Effector memory CD8-positive, alpha-beta T cell (primary cell): ENCODE results near the gene IL31RA.
A peak's percentile ranks its signal among the peaks of the same experiment; 100 is the strongest.
"Not testable (repeated sequence)": the region's sequence is repeated elsewhere in the genome, so short reads cannot be mapped to it uniquely, and the experiment has no call there.

ENCODE experiments used
- ATAC-seq: fragments of 150-1000 bp; cut with Tn5 transposase; replicated peaks from 2 replicates; pipeline ENCODE4 v1.10.0; 2021; ENCODE audit warnings: mild to moderate bottlenecking, moderate library complexity
- DNase-seq, 3 experiments: peaks; one replicate each; pipeline ENCODE4 v3.0.0; 2021
- H3K27ac Mint-ChIP-seq, 2 donors: one replicate each; pipeline ENCODE4 v1.8.0; 2022; ENCODE audit warnings: mild to moderate bottlenecking in 2 of 2, mixed read lengths in 2 of 2, moderate library complexity in 2 of 2
- H3K27me3 Mint-ChIP-seq, 2 donors: one replicate each; pipeline ENCODE4 v1.8.0; 2022; ENCODE audit warnings: mixed read lengths in 2 of 2
- H3K36me3 Mint-ChIP-seq: one replicate; pipeline ENCODE4 v1.8.0; 2022; ENCODE audit warnings: mild to moderate bottlenecking, moderate library complexity, mixed read lengths; ENCODE audit not compliant: insufficient read depth
- H3K4me1 Mint-ChIP-seq, 2 donors: one replicate each; pipeline ENCODE4 v1.8.0; 2022; ENCODE audit warnings: low read depth in 2 of 2, mixed read lengths in 2 of 2
- H3K4me3 Mint-ChIP-seq, 2 donors: one replicate each; pipeline ENCODE4 v1.8.0; 2022; ENCODE audit warnings: mild to moderate bottlenecking in 2 of 2, mixed read lengths in 2 of 2, moderate library complexity in 2 of 2
- H3K9me3 Mint-ChIP-seq, 2 donors: one replicate each; pipeline ENCODE4 v1.8.0; 2022; ENCODE audit warnings: mixed read lengths in 2 of 2
- total RNA-seq, 9 experiments: gene quantifications; one replicate each; lab custom pipeline; 2026; lab: John Stamatoyannopoulos, UW

IL31RA gene
- total RNA-seq, result 0 to 0.54 (median 0) reads per million in 9 experiments

DNA sequence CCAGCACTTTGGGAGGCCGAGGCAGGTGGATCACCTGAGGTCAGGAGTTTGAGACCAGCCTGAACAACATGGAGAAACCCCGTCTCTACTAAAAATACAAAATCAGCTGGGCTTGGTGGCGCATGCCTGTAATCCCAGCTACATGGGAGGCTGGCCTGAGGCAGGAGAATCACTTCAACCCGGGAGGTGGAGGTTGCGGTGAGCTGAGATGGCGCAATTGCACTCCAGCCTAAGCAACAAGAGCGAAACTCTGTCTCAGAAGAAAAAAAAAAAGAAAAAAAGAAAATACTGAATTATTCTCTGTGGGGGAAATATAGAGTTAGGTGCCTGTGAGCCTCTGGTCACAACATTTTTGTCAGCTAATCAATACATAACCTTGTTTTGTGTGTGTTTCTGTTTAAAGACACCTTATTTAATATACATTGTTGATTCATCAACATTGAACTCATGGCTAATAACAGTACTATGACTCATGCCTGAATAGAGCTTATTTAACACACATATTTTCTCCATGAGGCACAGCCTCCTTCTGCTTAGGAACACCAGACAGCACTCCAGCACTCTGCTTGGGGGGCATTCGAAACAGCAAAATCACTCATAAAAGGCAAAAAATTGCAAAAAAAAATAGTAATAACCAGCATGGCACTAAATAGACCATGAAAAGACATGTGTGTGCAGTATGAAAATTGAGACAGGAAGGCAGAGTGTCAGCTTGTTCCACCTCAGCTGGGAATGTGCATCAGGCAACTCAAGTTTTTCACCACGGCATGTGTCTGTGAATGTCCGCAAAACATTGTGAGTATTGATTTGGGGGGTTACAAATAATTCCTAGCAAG lies at the start of gene IL31RA:
Gene IL31RA, plus strand, starts transcription at position 519 of the 836 bp plus-strand sequence. Its CDS starts 214 bp downstream, at position 733.
- no peak within 1 kb of the TSS for H3K27ac Mint-ChIP-seq
- H3K4me3 Mint-ChIP-seq, result no peak within 1 kb of the TSS
- DNase-seq, result no peak
- peaks cover 29 to 39% of the 10 kb centered on the region in 2 donors for H3K27me3 Mint-ChIP-seq
- peaks cover 0 to 9% of the 10 kb centered on the region in 2 donors for H3K4me1 Mint-ChIP-seq
- peaks cover 0 to 2% of the 10 kb centered on the region in 2 donors for H3K9me3 Mint-ChIP-seq
- H3K36me3 Mint-ChIP-seq, result no peaks in the 10 kb centered on the region
- ATAC-seq, result no peak

- H3K4me3 Mint-ChIP-seq, ATAC-seq, H3K9me3 Mint-ChIP-seq, H3K4me1 Mint-ChIP-seq, DNase-seq, H3K27ac Mint-ChIP-seq, H3K36me3 Mint-ChIP-seq: not testable (repeated sequence)
- peaks cover 33 to 37% of the 10 kb centered on the region in 2 donors for H3K27me3 Mint-ChIP-seq
Observed at GRCh38 chr5:55808814-55809213, 42.3 kb upstream of the IL31RA start.

DNA sequence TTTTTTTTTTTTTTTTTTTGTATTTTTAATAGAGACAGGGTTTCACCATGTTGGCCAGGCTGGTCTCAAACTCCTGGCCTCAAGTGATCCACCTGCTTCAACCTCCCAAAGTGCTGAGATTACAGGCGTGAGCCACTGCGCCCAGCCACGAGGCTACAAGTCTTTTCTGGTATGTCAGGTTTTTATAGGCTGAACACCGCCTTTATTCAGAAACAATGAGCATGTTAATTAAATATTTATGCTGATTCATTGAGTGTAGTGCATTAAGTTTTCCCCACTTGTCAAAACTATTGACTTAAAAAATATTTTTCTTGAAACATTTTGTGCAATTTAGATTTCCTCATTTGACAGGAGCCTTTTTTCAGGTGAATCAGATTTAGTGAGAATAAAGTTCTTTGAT lies 35.2 kb upstream of the IL31RA start:
- DNase-seq, H3K36me3 Mint-ChIP-seq, ATAC-seq, H3K27ac Mint-ChIP-seq, H3K4me3 Mint-ChIP-seq, H3K9me3 Mint-ChIP-seq, H3K4me1 Mint-ChIP-seq: not testable (repeated sequence)
- H3K27me3 Mint-ChIP-seq, result peaks cover 23 to 43% of the 10 kb centered on the region in 2 donors

- Mint-ChIP-seq H3K9me3 (no peaks in the 10 kb centered on the region), H3K36me3 (peaks cover 4% of the 10 kb centered on the region), H3K4me1 (no peaks in the 10 kb centered on the region), H3K4me3 (no peak overlapping the region), H3K27me3 (peaks cover 27 to 47% of the 10 kb centered on the region in 2 donors), H3K27ac (no peak overlapping the region)
- DNase-seq, result no peak
- ATAC-seq, result no peak
Observed at GRCh38 chr5:55816342-55816741, 34.8 kb upstream of the IL31RA start.

- ATAC-seq, result no peak
- H3K27me3 Mint-ChIP-seq, result peaks cover 34 to 54% of the 10 kb centered on the region in 2 donors
- H3K4me1 Mint-ChIP-seq, result peaks cover 0 to under 1% of the 10 kb centered on the region in 2 donors
- DNase-seq, result no peak
- H3K4me3 Mint-ChIP-seq, result no peak overlapping the region
- no peak overlapping the region for H3K27ac Mint-ChIP-seq
- H3K9me3 Mint-ChIP-seq, result no peaks in the 10 kb centered on the region
- peaks cover 5% of the 10 kb centered on the region for H3K36me3 Mint-ChIP-seq
Observed at GRCh38 chr5:55817030-55817429, 34.1 kb upstream of the IL31RA start.

GRCh38 chr5:55820488-55820887 lies 30.7 kb upstream of the IL31RA start:
- Mint-ChIP-seq H3K27ac (no peak overlapping the region), H3K36me3 (peaks cover 5% of the 10 kb centered on the region), H3K9me3 (no peaks in the 10 kb centered on the region), H3K4me1 (peaks cover 0 to 3% of the 10 kb centered on the region in 2 donors), H3K4me3 (no peak overlapping the region), H3K27me3 (peaks cover 67 to 68% of the 10 kb centered on the region in 2 donors)
- ATAC-seq (no peak), DNase-seq (no peak)

DNA sequence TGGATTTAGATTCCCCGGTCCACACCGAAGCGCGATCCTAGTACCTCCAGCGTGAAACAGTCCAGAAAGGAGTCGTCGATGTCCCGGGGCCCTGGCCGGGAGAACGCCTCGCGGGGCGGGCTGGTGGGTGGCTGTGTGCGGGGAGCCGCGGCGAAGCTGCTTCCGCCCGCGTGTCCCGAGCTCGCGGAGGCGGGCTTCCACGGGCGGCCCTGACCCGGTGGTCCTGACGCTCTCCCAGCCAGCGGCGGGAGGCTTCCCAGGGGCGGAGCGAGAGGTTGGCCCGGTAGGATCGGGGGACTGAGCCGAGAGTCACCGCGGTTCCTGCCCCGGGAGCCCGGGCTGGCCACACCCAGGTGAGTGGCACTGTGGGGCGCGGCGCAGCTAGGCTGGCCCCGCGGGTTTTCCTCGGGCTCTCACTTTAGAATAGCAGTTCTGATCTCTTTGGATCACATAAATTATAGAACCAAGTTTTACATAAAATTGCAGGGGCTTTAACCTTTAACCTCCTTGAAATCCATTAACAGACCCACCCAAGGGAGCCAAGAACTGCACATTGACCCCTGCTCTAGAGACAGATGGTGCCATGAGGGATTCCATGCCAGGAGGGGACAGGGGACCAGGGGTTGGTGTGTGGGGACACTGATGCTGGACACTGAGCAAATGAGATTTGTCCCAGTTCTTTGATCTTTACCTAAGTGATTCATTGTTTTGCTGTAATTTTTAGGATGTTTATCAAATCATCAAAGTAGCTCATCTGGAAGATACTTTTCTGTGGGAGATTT lies 29.2 kb upstream of the IL31RA start:
- Mint-ChIP-seq H3K4me1 (peaks cover 0 to 3% of the 10 kb centered on the region in 2 donors), H3K27me3 (peaks cover 72 to 73% of the 10 kb centered on the region in 2 donors), H3K36me3 (peaks cover 5% of the 10 kb centered on the region), H3K27ac (no peak overlapping the region), H3K9me3 (no peaks in the 10 kb centered on the region), H3K4me3 (peak overlapping the region in 1 of 2 donors; percentile 38)
- DNase-seq (no peak), ATAC-seq (peak; percentile 54)

- DNase-seq (no peak), ATAC-seq (no peak)
- Mint-ChIP-seq H3K27me3 (peaks cover 73 to 84% of the 10 kb centered on the region in 2 donors), H3K27ac (no peak overlapping the region), H3K9me3 (no peaks in the 10 kb centered on the region), H3K4me1 (peaks cover 0 to 3% of the 10 kb centered on the region in 2 donors), H3K4me3 (no peak overlapping the region), H3K36me3 (peaks cover 5% of the 10 kb centered on the region)
Observed at GRCh38 chr5:55823151-55823796, 27.9 kb upstream of the IL31RA start.

- Mint-ChIP-seq H3K36me3 (no peaks in the 10 kb centered on the region), H3K9me3 (peaks cover 4 to 7% of the 10 kb centered on the region in 2 donors), H3K27me3 (peaks cover 12 to 31% of the 10 kb centered on the region in 2 donors), H3K4me3 (no peak overlapping the region), H3K27ac (no peak overlapping the region), H3K4me1 (no peaks in the 10 kb centered on the region)
- ATAC-seq (no peak), DNase-seq (no peak)
Observed at GRCh38 chr5:55829956-55830355, 21.2 kb upstream of the IL31RA start.

GRCh38 chr5:55832446-55832845 lies 18.7 kb upstream of the IL31RA start:
- no peaks in the 10 kb centered on the region for H3K4me1 Mint-ChIP-seq
- H3K27me3 Mint-ChIP-seq, result peaks cover 0 to 18% of the 10 kb centered on the region in 2 donors
- no peak overlapping the region for H3K27ac Mint-ChIP-seq
- no peaks in the 10 kb centered on the region for H3K36me3 Mint-ChIP-seq
- DNase-seq, result no peak
- ATAC-seq, result no peak
- H3K4me3 Mint-ChIP-seq, result no peak overlapping the region
- peaks cover 4 to 7% of the 10 kb centered on the region in 2 donors for H3K9me3 Mint-ChIP-seq

GRCh38 chr5:55836191-55836590 lies 15.0 kb upstream of the IL31RA start:
- Mint-ChIP-seq H3K4me3 (no peak overlapping the region), H3K36me3 (no peaks in the 10 kb centered on the region), H3K9me3 (peaks cover 4 to 7% of the 10 kb centered on the region in 2 donors), H3K27ac (no peak overlapping the region), H3K4me1 (no peaks in the 10 kb centered on the region), H3K27me3 (peaks cover 6 to 15% of the 10 kb centered on the region in 2 donors)
- ATAC-seq (no peak), DNase-seq (no peak)

- H3K9me3 Mint-ChIP-seq, result no peaks in the 10 kb centered on the region
- H3K27ac Mint-ChIP-seq, result no peak overlapping the region
- ATAC-seq (no peak), DNase-seq (no peak)
- no peaks in the 10 kb centered on the region for H3K4me1 Mint-ChIP-seq
- peaks cover 6% of the 10 kb centered on the region in 2 donors for H3K27me3 Mint-ChIP-seq
- no peak overlapping the region for H3K4me3 Mint-ChIP-seq
- no peaks in the 10 kb centered on the region for H3K36me3 Mint-ChIP-seq
Observed at GRCh38 chr5:55841976-55842375, 9.2 kb upstream of the IL31RA start.

GRCh38 chr5:55847837-55848236 lies 3.3 kb upstream of the IL31RA start:
- ATAC-seq, result no peak
- no peaks in the 10 kb centered on the region for H3K36me3 Mint-ChIP-seq
- no peak for DNase-seq
- H3K4me3 Mint-ChIP-seq, result no peak overlapping the region
- H3K4me1 Mint-ChIP-seq, result no peaks in the 10 kb centered on the region
- H3K27me3 Mint-ChIP-seq, result peaks cover 29 to 39% of the 10 kb centered on the region in 2 donors
- no peak overlapping the region for H3K27ac Mint-ChIP-seq
- peaks cover 0 to 2% of the 10 kb centered on the region in 2 donors for H3K9me3 Mint-ChIP-seq
